Measurements from ENCODE around the gene YDJC. TPM values are rescaled to one million over a fixed set of nuclear protein-coding genes. Genes with fewer than 3 reads are reported as not detected.
"Not testable (repeated sequence)": the region's sequence is repeated elsewhere in the genome, so short reads cannot be mapped to it uniquely, and the experiment has no call there.

Gene YDJC
- total and polyA plus RNA-seq, 9 of the 15 experiments (the other 6 are each of a cell fraction or from before 2014, with no cell fraction given) = 13.5 to 871 (median 164) TPM

DNA sequence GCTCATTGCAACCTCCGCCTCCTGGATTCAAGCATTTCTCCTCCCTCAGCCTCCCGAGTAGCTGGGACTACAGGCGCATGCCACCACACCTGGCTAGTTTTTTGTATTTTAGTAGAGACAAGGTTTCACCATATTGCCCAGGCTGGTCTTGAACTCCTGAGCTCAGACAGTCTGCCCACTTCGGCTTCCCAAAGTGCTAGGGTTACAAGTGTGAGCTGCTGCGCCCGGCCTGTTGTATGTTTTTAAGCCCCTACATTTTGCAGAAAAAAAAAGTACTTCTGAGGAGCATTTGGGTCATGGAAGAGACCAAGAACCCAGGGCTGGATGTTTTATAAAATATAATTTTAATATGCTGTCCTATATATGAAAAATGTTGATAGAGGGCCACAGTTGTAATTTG, 12.5 kb downstream of the YDJC start:
- WGBS (ENCODE audit: insufficient coverage, low coverage, missing lambda C conversion rate) = 86% methylated on average over 6 of the region's 6 CpGs
- H3K4me2 ChIP-seq (ENCODE audit: insufficient read depth, low read length); H3K9ac ChIP-seq (ENCODE audit: insufficient read depth in 1 of 2, low read depth in 2 of 2, low read length in 2 of 2); FAIRE-seq; ATAC-seq; CTCF ChIA-PET (ENCODE audit: low intra/inter-chr PET ratio); H3K27me3 ChIP-seq (ENCODE audit: control insufficient read depth in 2 of 2, insufficient read depth in 2 of 2, low read length in 2 of 2); intact Hi-C loops (cut with micrococcal nuclease); H3K27ac ChIP-seq (ENCODE audit: extremely low read depth, low read depth, low read length); H3K4me3 ChIP-seq; H3K9me3 ChIP-seq (replicated peaks; ENCODE audit: control insufficient read depth, insufficient read depth, low read depth, low read length); H2AFZ ChIP-seq (ENCODE audit: low read depth, low read length); DNase-seq (ENCODE audit: extremely low read depth in 1 of 4, low spot score in 3 of 4); in situ Hi-C loops (cut with MboI); BruUV-seq (replicated peaks): not testable (repeated sequence)
- Histone ChIP-seq H3K79me2 (ENCODE audit: control insufficient read depth, insufficient read depth, low read length) (peaks cover 78% of the 10 kb centered on the region), H3K9me1 (ENCODE audit: control insufficient read depth, insufficient read depth, low read length) (peaks cover 11% of the 10 kb centered on the region), H3K36me3 (ENCODE audit: control insufficient read depth, insufficient read depth, low read length) (peaks cover 86% of the 10 kb centered on the region), H3K4me1 (replicated peaks in 1 of 2; ENCODE audit: control insufficient read depth in 2 of 2, insufficient read depth in 2 of 2, low read length in 2 of 2) (peaks cover 0 to 11% of the 10 kb centered on the region in 2 experiments; a peak in 2 of 5 replicates), H4K20me1 (replicated peaks; ENCODE audit: control insufficient read depth, insufficient read depth, low read length) (peaks cover 51% of the 10 kb centered on the region)
- TF ChIP-seq ZBTB26 (CRISPR knock-in tag; IDR thresholded peaks at IDR 0.05) = peak; percentile 30; the same call in 1 of the 2 replicates
- TF ChIP-seq, protein P1, sequence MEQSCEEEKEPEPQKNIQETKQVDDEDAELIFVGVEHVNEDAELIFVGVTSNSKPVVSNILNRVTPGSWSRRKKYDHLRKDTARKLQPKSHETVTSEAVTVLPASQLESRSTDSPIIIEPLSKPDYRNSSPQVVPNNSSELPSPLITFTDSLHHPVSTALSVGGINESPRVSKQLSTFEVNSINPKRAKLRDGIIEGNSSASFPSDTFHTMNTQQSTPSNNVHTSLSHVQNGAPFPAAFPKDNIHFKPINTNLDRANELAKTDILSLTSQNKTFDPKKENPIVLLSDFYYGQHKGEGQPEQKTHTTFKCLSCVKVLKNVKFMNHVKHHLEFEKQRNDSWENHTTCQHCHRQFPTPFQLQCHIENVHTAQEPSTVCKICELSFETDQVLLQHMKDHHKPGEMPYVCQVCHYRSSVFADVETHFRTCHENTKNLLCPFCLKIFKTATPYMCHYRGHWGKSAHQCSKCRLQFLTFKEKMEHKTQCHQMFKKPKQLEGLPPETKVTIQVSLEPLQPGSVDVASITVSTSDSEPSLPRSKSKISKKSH (CRISPR knock-in tag; IDR thresholded peaks at IDR 0.05) = 0 out of 2 replicates have a peak, but pooled peaks have one; percentile 7
- peak; percentile 54; the same call in 1 of the 2 replicates for TF ChIP-seq OTX1 (CRISPR knock-in tag; IDR thresholded peaks at IDR 0.05)
- peak; percentile 66; the same call in 1 of the 2 replicates for TF ChIP-seq ERF (CRISPR knock-in tag; IDR thresholded peaks at IDR 0.05)
- TF ChIP-seq THRB (CRISPR knock-in tag; conservative IDR thresholded peaks at IDR 0.05) = peak; percentile 66; the same call in 1 of the 2 replicates
- TF ChIP-seq MTF1 (CRISPR knock-in tag; IDR thresholded peaks at IDR 0.05; ENCODE audit: borderline replicate concordance) = peak; percentile 48; the same call in 1 of the 2 replicates
- TF ChIP-seq ZNF707 (CRISPR knock-in tag; conservative IDR thresholded peaks at IDR 0.05) = 0 out of 2 replicates have a peak, but pooled peaks have one; percentile 30
- 0 out of 2 replicates have a peak, but pooled peaks have one; percentile 43 for TF ChIP-seq NR2F6 (CRISPR knock-in tag; IDR thresholded peaks at IDR 0.05)
- peak; percentile 29; the same call in 1 of the 2 replicates for TF ChIP-seq TAF7 (tag; IDR thresholded peaks at IDR 0.05)
- 0 out of 2 replicates have a peak, but pooled peaks have one; percentile 17 for TF ChIP-seq NFIX (CRISPR knock-in tag; IDR thresholded peaks at IDR 0.05; ENCODE audit: low read depth)
- 0 out of 2 replicates have a peak, but pooled peaks have one; percentile 43 for TF ChIP-seq ZNF586 (CRISPR knock-in tag; conservative IDR thresholded peaks at IDR 0.05)
- TF ChIP-seq, protein P2, sequence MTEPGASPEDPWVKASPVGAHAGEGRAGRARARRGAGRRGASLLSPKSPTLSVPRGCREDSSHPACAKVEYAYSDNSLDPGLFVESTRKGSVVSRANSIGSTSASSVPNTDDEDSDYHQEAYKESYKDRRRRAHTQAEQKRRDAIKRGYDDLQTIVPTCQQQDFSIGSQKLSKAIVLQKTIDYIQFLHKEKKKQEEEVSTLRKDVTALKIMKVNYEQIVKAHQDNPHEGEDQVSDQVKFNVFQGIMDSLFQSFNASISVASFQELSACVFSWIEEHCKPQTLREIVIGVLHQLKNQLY (CRISPR knock-in tag; conservative IDR thresholded peaks at IDR 0.05) = 0 out of 4 replicates have a peak, but pooled peaks of 1 of the 2 experiments have one; percentile 74
- TF ChIP-seq ZSCAN32 (CRISPR knock-in tag; IDR thresholded peaks at IDR 0.05) = 0 out of 2 replicates have a peak, but pooled peaks have one; percentile 11
- POLR2A ChIA-PET = interaction anchor here (0.6 to 76.8 kb wide), 4 partner anchors 2 to 51 kb away, joined by 4 to 4622 read pairs (median 2314); partner anchors contain the start of genes CCDC116, SDF2L1 and YDJC

Data from K562 (cell line).